Esophagus (tissue), 2 donors: ENCODE measurements around the gene IRS2. TPM values are rescaled to one million over a fixed set of nuclear protein-coding genes. Genes with fewer than 3 reads are reported as not detected.
A peak's percentile ranks its signal among the peaks of the same experiment; 100 is the strongest.

ENCODE experiments used
- H3K27ac ChIP-seq, 2 donors: one replicate each; pipeline ENCODE4 v1.5.1; 2013; ENCODE audit warnings: low read depth in 2 of 2, mild to moderate bottlenecking in 2 of 2, inconsistent platforms in 1 of 2, low read length in 1 of 2, moderate library complexity in 1 of 2
- H3K27me3 ChIP-seq, 2 donors: one replicate each; pipeline ENCODE4 v1.6.1; 2013; ENCODE audit warnings: low read length in 2 of 2, control low read depth in 1 of 2, mild to moderate bottlenecking in 1 of 2; ENCODE audit not compliant: insufficient read depth in 2 of 2, control insufficient read depth in 1 of 2
- H3K36me3 ChIP-seq, 2 donors: one replicate each; pipeline ENCODE4 v1.6.1; 2013; ENCODE audit warnings: low read length in 1 of 2; ENCODE audit not compliant: control insufficient read depth in 2 of 2, insufficient read depth in 2 of 2
- H3K4me1 ChIP-seq, 2 donors: one replicate each; pipeline ENCODE4 v1.6.1; 2013; ENCODE audit warnings: low read length in 1 of 2; ENCODE audit not compliant: control insufficient read depth in 2 of 2, insufficient read depth in 2 of 2
- H3K4me3 ChIP-seq, 2 donors: one replicate each; pipeline ENCODE4 v1.5.1; 2013; ENCODE audit warnings: low read length in 2 of 2, mild to moderate bottlenecking in 2 of 2, low read depth in 1 of 2, moderate library complexity in 1 of 2
- H3K9me3 ChIP-seq, 2 donors: one replicate each; pipeline ENCODE4 v1.6.1; 2013; ENCODE audit warnings: mild to moderate bottlenecking in 2 of 2, low read depth in 1 of 2, low read length in 1 of 2, moderate library complexity in 1 of 2; ENCODE audit not compliant: control insufficient read depth in 2 of 2, insufficient read depth in 1 of 2
- WGBS, 2 donors: extraction: QIAGEN DNeasy Blood & Tissue Kit; methylation state at CpG; one replicate each; pipeline ENCODE4 v1.1.7; 2013; 5-methylcytosine and 5-hydroxymethylcytosine counted together
- polyA plus RNA-seq, 2 donors: library from polyadenylated mRNA; stranded (reverse); fragments of 200-250 nt; gene quantifications; one replicate each; pipeline ENCODE4 v1.2.3, GENCODE V29; 2013
- donor health status: healthy with polysubstance abuse.
- donor health status: Bipolar disorder and iron deficiency.

The IRS2 gene
- polyA plus RNA-seq, 2 donors = 1.6 to 2.6 TPM

- Histone ChIP-seq H3K9me3 (peaks cover 0 to 3% of the 10 kb centered on the region in 2 donors), H3K27me3 (no peaks in the 10 kb centered on the region), H3K4me1 (no peaks in the 10 kb centered on the region), H3K36me3 (no peaks in the 10 kb centered on the region), H3K4me3 (no peak overlapping the region), H3K27ac (no peak overlapping the region)
- WGBS, 2 donors = 82 to 87% methylated on average over 12 of the region's 12 CpGs
These were observed 80.2 kb downstream of the IRS2 start for GRCh38 chr13:109706015-109706715.

DNA sequence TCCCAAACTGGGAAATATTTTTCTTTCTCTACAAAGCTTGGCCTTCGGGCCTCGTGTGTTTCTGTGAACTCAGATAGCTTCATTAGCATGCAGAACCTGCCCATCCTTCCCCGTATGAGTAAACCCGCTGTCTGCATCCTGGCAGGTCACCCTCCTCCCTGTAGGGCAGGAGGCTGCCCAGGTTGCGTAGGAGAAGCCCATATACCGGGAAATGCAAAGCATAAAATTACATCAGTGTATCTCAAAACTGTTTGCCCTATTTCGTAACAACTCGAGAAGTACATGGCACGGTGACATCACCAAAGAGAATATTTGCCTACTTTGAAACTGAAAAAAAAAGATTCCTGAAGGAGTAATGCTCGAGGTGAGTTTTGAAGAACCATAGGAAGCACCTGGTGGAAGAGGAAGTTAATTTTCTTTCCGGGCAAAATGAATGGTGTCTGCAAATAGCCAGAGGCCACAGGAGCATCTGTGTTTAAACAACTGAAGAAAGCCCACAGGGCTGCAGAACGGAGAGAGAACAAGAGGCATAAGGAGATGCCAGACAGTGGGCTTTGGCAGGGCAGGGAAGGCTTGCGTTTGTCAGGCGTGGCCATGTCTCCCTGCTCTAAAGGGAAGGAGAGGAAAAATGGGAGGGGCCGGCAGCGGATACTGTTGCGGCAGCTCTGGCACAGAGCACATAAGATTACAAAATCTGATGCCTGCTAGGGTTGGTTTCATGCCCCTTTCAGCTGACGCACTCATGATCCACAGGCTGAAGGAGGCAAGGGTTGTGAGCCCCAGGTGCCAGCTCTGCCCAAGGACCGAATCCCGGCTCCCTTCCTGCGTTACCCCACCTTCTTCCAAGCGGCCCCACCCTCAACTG lies 81.4 kb downstream of the IRS2 start:
- peaks cover 0 to 3% of the 10 kb centered on the region in 2 donors for H3K9me3 ChIP-seq
- H3K4me3 ChIP-seq = no peak overlapping the region
- H3K4me1 ChIP-seq = peaks cover 0 to 2% of the 10 kb centered on the region in 2 donors
- no peaks in the 10 kb centered on the region for H3K36me3 ChIP-seq
- WGBS, 2 donors = 34 to 46% methylated on average over 22 of the region's 22 CpGs
- H3K27ac ChIP-seq = peak overlapping the region in 1 of 2 donors; percentile 17
- H3K27me3 ChIP-seq = no peaks in the 10 kb centered on the region

DNA sequence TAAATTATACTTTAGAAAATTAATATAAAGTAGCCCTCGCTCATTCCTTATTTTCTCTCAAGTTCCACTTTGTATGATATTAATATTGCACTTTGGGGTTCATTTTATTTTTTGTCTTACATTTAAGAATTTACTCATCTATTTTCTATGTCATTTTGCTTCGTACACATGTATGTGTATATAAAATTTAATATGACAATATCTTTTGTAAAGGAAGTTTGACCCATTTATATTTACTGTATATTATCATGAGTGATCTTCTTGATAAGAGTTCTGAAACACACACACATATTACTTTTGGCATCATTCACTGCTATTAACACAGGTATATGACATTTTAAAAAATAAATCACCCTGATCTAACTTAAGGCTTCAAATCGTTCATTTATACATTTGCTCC lies 83.1 kb downstream of the IRS2 start:
- Histone ChIP-seq H3K36me3 (no peaks in the 10 kb centered on the region), H3K27me3 (no peaks in the 10 kb centered on the region), H3K27ac (no peak overlapping the region), H3K9me3 (peaks cover 0 to 3% of the 10 kb centered on the region in 2 donors), H3K4me3 (no peak overlapping the region), H3K4me1 (peaks cover 0 to 2% of the 10 kb centered on the region in 2 donors)
- 79 to 84% methylated on average over 3 of the region's 3 CpGs for WGBS, 2 donors
